22Rv1 (cell line): Measurements from ENCODE around the gene RFTN2.

ENCODE experiments used
- H3K27ac ChIP-seq: fragments of 450-650 bp; 2 replicates; pipeline ENCODE4 v1.5.1; 2017
- CTCF ChIP-seq: fragments of 450-650 bp; IDR thresholded peaks from 2 replicates; pipeline ENCODE4 v1.5.1; 2017; ENCODE audit warnings: mild to moderate bottlenecking
- ZFX ChIP-seq: fragments of 450-650 bp; IDR thresholded peaks from 2 replicates; pipeline ENCODE4 v1.6.1; 2017; ENCODE audit warnings: antibody characterized with exemption, borderline replicate concordance

The RFTN2 gene

GRCh38 chr2:197548582-197548981, 126.8 kb downstream of the RFTN2 start:
- TF ChIP-seq ZFX (no peak), CTCF (no peak)
- H3K27ac ChIP-seq: no peak overlapping the region

GRCh38 chr2:197547163-197547900, 128.1 kb downstream of the RFTN2 start:
- H3K27ac ChIP-seq: no peak overlapping the region
- TF ChIP-seq ZFX (no peak), CTCF (no peak)

GRCh38 chr2:197543206-197543605, 132.2 kb downstream of the RFTN2 start:
- no peak for TF ChIP-seq ZFX
- TF ChIP-seq CTCF: no peak
- H3K27ac ChIP-seq: no peak overlapping the region

GRCh38 chr2:197539734-197540133, 135.7 kb downstream of the RFTN2 start:
- H3K27ac ChIP-seq: no peak overlapping the region
- TF ChIP-seq ZFX: no peak
- TF ChIP-seq CTCF: no peak

GRCh38 chr2:197538412-197538811, 137.0 kb downstream of the RFTN2 start:
- TF ChIP-seq ZFX (no peak), CTCF (no peak)
- no peak overlapping the region for H3K27ac ChIP-seq
